Subcutaneous preadipocyte (primary cell): Measurements from ENCODE around the gene DCTN1. TPM values are rescaled to one million over a fixed set of nuclear protein-coding genes. Genes with fewer than 3 reads are reported as not detected.

Experiments
- small RNA-seq: library from RNA; depleted of rRNA; stranded (forward); fragments of <200 nt; gene quantifications from one replicate; pipeline ENCODE3, GENCODE V24; 2012
- total RNA-seq: library from RNA; depleted of rRNA; stranded (reverse); fragments of >200 nt; gene quantifications from 2 replicates; pipeline ENCODE4 v1.2.3, GENCODE V29; 2012

The DCTN1 gene
- total RNA-seq: 108 and 112 TPM in 2 replicates

DNA sequence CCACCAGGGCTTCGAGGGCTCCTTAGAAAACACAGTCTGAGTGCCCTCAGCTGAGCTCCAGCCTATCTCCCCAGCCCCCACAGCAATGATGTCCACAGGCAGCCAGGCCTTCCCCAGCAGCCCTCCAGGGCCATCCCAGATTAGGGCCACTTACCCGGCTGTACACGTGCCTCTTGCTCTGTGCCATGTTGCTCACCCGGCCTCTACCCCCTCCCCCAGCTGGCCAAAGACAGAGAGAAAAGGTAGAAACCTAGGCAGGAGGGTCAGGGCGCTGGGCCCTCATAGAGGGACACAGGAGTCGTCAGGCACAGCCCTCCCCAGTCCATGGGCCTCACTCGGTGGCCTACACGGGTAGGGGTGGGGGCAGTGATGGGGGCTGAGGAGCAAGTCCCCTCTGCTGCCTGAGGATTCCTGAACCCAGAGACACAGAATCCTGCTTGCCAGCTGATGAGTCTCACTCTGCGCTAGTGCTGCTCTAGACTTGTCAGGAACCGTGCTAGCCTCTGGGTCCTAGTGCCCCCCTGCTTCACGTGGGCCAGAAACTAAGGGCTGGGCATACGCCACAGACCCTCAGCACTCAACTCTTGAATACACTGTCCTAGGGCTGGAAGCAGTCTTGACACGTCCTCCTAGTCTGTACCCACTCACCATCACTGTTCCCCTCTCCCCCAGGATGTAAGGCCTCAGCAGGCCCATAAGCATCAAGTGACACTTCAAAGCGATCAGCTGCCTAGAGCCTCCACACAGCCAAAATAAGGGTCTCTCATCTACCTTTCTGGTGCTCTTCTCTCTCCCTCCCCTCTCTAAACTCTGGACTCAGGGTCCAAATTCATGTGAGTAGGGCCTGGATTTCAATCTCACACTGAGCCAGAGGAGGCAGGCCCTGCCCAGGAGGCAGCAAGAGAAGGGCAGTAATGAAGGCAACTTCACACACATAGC lies at the start of gene DCTN1:
Gene DCTN1, minus strand, starts transcription at position 461 of the 939 bp plus-strand sequence. Its CDS starts 274 bp downstream, at position 187.

DNA sequence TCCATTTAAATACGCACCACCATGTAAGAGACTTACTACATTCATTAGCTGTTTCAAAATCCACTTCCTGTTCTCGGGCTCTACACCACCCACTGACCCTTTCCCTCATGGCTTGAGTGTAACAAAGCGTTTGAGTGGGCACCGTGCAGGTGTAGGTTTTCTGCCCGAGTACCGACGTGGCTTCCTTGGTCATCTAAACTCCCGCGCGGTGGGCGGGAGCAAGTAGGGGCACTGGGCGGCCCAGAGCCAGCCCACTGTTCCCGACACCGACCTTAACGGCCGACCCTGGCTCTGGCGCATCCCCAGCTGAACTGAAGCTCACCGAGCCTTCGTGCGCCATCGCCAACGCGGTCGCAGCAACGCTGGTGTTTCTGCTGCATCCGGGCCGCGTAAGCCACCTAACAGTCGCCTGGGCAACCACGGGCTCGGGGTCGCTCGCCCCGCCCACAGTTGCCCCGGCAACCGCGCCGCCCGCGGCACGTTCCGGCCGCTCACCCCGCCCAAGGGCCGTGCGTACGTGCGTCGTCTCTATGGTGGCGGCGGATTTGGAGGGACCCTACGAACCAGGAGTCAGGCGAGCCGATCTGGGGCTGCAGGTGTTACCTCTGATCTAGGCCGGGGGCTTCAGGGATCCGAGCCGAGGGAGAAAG lies 41.2 kb upstream of the DCTN1 start, which contains the start of the genes C2orf81 and WDR54:
Gene C2orf81, minus strand, starts transcription at position 399 of the 650 bp plus-strand sequence. Its CDS starts 59 bp downstream, at position 340.
Gene WDR54, plus strand, starts transcription at position 510 of the 650 bp plus-strand sequence. CDS start 424 bp downstream, outside the sequence.

DNA sequence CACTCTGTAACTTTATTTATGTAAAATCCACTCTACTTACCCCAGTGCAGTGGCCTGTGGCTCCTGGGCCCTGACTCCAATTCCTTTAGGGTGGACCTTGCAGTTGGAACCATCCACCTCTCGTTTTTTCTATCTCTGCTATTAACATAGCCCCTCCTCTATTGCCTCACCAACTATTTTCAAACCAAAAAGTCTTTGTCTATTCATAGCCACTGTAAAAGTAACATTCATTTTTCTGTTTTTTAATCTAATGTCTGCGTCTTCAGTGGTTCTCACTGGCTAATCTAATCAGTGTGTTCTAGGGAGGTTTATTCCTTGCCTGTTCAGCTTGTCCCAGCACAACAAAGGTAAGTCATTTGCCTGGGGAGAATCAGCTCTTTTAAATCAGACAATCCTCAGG lies 36.8 kb downstream of the DCTN1 start, which contains the start of gene SLC4A5:
Gene SLC4A5, minus strand, starts transcription at position 101 of the 400 bp plus-strand sequence. CDS start 28,393 bp downstream, outside the sequence.

Small RNA genes lying within 50 kb of the gene (small RNA-seq; reads per million reads assigned to genes)
- gene RNU6-542P (not detected), gene TAF13P2 (not detected)

Other genes starting within 250 kb of the DCTN1 start
- 41.1 and 55.1 TPM in 2 replicates for gene BOLA3, start 232.4 kb downstream of the DCTN1 start, total RNA-seq
- 77.2 and 88.6 TPM in 2 replicates for gene MOB1A, start 201.4 kb downstream of the DCTN1 start, total RNA-seq
- gene MTHFD2, start 181.7 kb downstream of the DCTN1 start, total RNA-seq: 75.7 and 86.0 TPM in 2 replicates
- gene SLC4A5, start 36.9 kb downstream of the DCTN1 start, total RNA-seq: under 0.01 and 1.5 TPM in 2 replicates
- gene C2orf81, start 41.3 kb upstream of the DCTN1 start, total RNA-seq: 0.98 and 1.1 TPM in 2 replicates
- gene WDR54, start 41.4 kb upstream of the DCTN1 start, total RNA-seq: 71.7 and 76.4 TPM in 2 replicates
- gene RTKN, start 61.6 kb upstream of the DCTN1 start, total RNA-seq: 9.6 and 11.0 TPM in 2 replicates
- 11.4 and 11.5 TPM in 2 replicates for gene INO80B, start 74.8 kb upstream of the DCTN1 start, total RNA-seq
- gene WBP1, start 78.1 kb upstream of the DCTN1 start, total RNA-seq: 22.0 and 25.6 TPM in 2 replicates
- gene MOGS, start 85.1 kb upstream of the DCTN1 start, total RNA-seq: 31.2 and 48.1 TPM in 2 replicates
- gene MRPL53, start 92.4 kb upstream of the DCTN1 start, total RNA-seq: 19.9 and 30.9 TPM in 2 replicates
- 22.4 and 34.0 TPM in 2 replicates for gene CCDC142, start 102.7 kb upstream of the DCTN1 start, total RNA-seq
- 12.9 and 16.0 TPM in 2 replicates for gene TTC31, start 102.8 kb upstream of the DCTN1 start, total RNA-seq
- gene LBX2, start 119.3 kb upstream of the DCTN1 start, total RNA-seq: 3.3 and 3.9 TPM in 2 replicates
- gene PCGF1, start 127.4 kb upstream of the DCTN1 start, total RNA-seq: 16.2 and 22.4 TPM in 2 replicates
- gene TLX2, start 134.1 kb upstream of the DCTN1 start, total RNA-seq: under 0.01 TPM in 1 of 2 replicates, not detected in the other
- gene DQX1, start 145.9 kb upstream of the DCTN1 start, total RNA-seq: not detected in 2 replicates
- 103 and 105 TPM in 2 replicates for gene AUP1, start 149.4 kb upstream of the DCTN1 start, total RNA-seq
- gene HTRA2, start 149.6 kb upstream of the DCTN1 start, total RNA-seq: 48.5 and 52.8 TPM in 2 replicates
- gene LOXL3, start 173.6 kb upstream of the DCTN1 start, total RNA-seq: 2.2 and 3.7 TPM in 2 replicates
- gene DOK1, start 174.4 kb upstream of the DCTN1 start, total RNA-seq: 14.7 and 15.6 TPM in 2 replicates